K562 (cell line): ENCODE measurements around the gene RBMY1F. TPM values are rescaled to one million over a fixed set of nuclear protein-coding genes. Genes with fewer than 3 reads are reported as not detected.
"Not testable (repeated sequence)": the region's sequence is repeated elsewhere in the genome, so short reads cannot be mapped to it uniquely, and the experiment has no call there.

Experiments
- ATAC-seq: fragments of 200-7000 bp; cut with Tn5 transposase; 3 replicates; pipeline ENCODE4 v1.9.1; 2020; ENCODE audit warnings: moderate library complexity
- Bru-seq: library from RNA; stranded (reverse); fragments of 400-500 nt; gene quantifications from one replicate; lab custom pipeline; 2021; lab: Mats Ljungman, UMichigan
- BruChase-seq, 2 experiments: library from RNA; stranded (reverse); fragments of 400-500 nt; gene quantifications; one replicate each; lab custom pipeline; 2021; lab: Mats Ljungman, UMichigan
- BruUV-seq: library from RNA; stranded (reverse); fragments of 400-500 nt; replicated peaks from 2 replicates; lab custom pipeline; 2021; lab: Mats Ljungman, UMichigan
- CTCF ChIA-PET: fragments of 300-600 bp; formaldehyde crosslinking; extraction: SDS; loops from one replicate; lab custom pipeline; 2021; ENCODE audit warnings: low intra/inter-chr PET ratio; lab: Yijun Ruan, JAX
- POLR2A ChIA-PET: fragments of 300-600, 350-650 bp; sonication (Branson Sonifier 250); formaldehyde crosslinking; extraction: SDS; loops from one replicate; lab custom pipeline; 2021; ENCODE audit warnings: antibody characterized with exemption, inconsistent platforms; lab: Yijun Ruan, JAX
- DNase-seq, 4 experiments: peaks; one replicate each; pipeline versions ENCODE4 v3.0.0 to v3.0.0-alpha.2; 2011 to 2018; ENCODE audit warnings: low spot score in 3 of 4, mixed read lengths in 3 of 4; ENCODE audit errors: extremely low read depth in 1 of 4
- FAIRE-seq: peaks from 2 replicates; lab custom pipeline; 2011; peaks lifted over from hg19 to GRCh38; lab: Jason Lieb, UNC
- H2AFZ ChIP-seq: 2 replicates; pipeline ENCODE4 v1.6.0; 2011; ENCODE audit warnings: low read depth, low read length, control low read depth, inconsistent platforms
- H3K27ac ChIP-seq: fragments of 200-600 bp; 3 replicates; pipeline ENCODE4 v1.8.0; 2011; ENCODE audit warnings: low read depth, mild to moderate bottlenecking, control low read depth, inconsistent platforms, low read length, moderate library complexity, mixed read lengths; ENCODE audit errors: extremely low read depth
- H3K27me3 ChIP-seq, 2 experiments: fragments of 300-600 bp in 1 of 2; 2 replicates in 1 of 2; 3 replicates in 1 of 2; pipeline versions ENCODE4 v1.6.0 to v1.8.0; 2011; ENCODE audit warnings: inconsistent platforms in 2 of 2, low read length in 2 of 2, mild to moderate bottlenecking in 1 of 2, mixed read lengths in 1 of 2, moderate library complexity in 1 of 2; ENCODE audit not compliant: control insufficient read depth in 2 of 2, insufficient read depth in 2 of 2
- H3K36me3 ChIP-seq: fragments of 300-600 bp; 3 replicates; pipeline ENCODE4 v1.8.0; 2011; ENCODE audit warnings: mild to moderate bottlenecking, low read length, inconsistent platforms; ENCODE audit not compliant: control insufficient read depth, insufficient read depth
- H3K4me1 ChIP-seq, 2 experiments: fragments of 200-600 bp in 1 of 2; replicated peaks in 1 of 2; 2 replicates in 1 of 2; 3 replicates in 1 of 2; pipeline versions ENCODE4 v1.5.1 to v1.8.0; 2011; ENCODE audit warnings: inconsistent platforms in 2 of 2, low read length in 2 of 2, mild to moderate bottlenecking in 1 of 2, mixed read lengths in 1 of 2, moderate library complexity in 1 of 2; ENCODE audit not compliant: control insufficient read depth in 2 of 2, insufficient read depth in 2 of 2
- H3K4me2 ChIP-seq: 2 replicates; pipeline ENCODE4 v1.6.1; 2011; ENCODE audit warnings: low read length, control low read depth, inconsistent platforms, mixed read lengths; ENCODE audit not compliant: insufficient read depth
- H3K4me3 ChIP-seq: fragments of 200-600 bp; sonication (generic), shearing (Covaris generic); 2 replicates; pipeline ENCODE4 v1.5.1; 2016; ENCODE audit warnings: control low read depth, inconsistent platforms
- H3K79me2 ChIP-seq: fragments of 200-600 bp; 3 replicates; pipeline ENCODE4 v1.8.0; 2011; ENCODE audit warnings: low read length, inconsistent platforms; ENCODE audit not compliant: control insufficient read depth, insufficient read depth
- H3K9ac ChIP-seq, 2 experiments: 2 replicates each; pipeline versions ENCODE4 v1.6.0 to v1.6.1; 2011; ENCODE audit warnings: low read depth in 2 of 2, low read length in 2 of 2, control low read depth in 1 of 2, inconsistent platforms in 1 of 2, mild to moderate bottlenecking in 1 of 2, mixed read lengths in 1 of 2; ENCODE audit not compliant: insufficient read depth in 1 of 2
- H3K9me1 ChIP-seq: one replicate; pipeline ENCODE4 v1.6.0; 2011; ENCODE audit warnings: inconsistent platforms, mild to moderate bottlenecking, low read length, moderate library complexity; ENCODE audit not compliant: control insufficient read depth, insufficient read depth
- H3K9me3 ChIP-seq: replicated peaks from 2 replicates; pipeline ENCODE4 v1.5.1; 2011; ENCODE audit warnings: low read depth, low read length, inconsistent platforms; ENCODE audit not compliant: control insufficient read depth, insufficient read depth
- H4K20me1 ChIP-seq: replicated peaks from 2 replicates; pipeline ENCODE4 v1.6.1; 2011; ENCODE audit warnings: low read length, inconsistent platforms, mixed read lengths; ENCODE audit not compliant: control insufficient read depth, insufficient read depth
- WGBS: fragments of 100-300 bp; shearing (Covaris generic); methylation state at CpG from one replicate; pipeline ENCODE4 v1.1.6; 2016; ENCODE audit warnings: low coverage, mixed read lengths; ENCODE audit not compliant: insufficient coverage; ENCODE audit errors: missing lambda C conversion rate; 5-methylcytosine and 5-hydroxymethylcytosine counted together
- in situ Hi-C: fragments of 300-500 bp; cut with MboI; formaldehyde crosslinking; loops from 4 replicates; pipeline ENCODE4 v1.15.0; 2018; ENCODE audit warnings: inconsistent platforms, mixed read lengths
- intact Hi-C: fragments of 100-400 bp; cut with micrococcal nuclease; formaldehyde crosslinking; loops from 2 replicates; pipeline ENCODE4 v1.14.2; 2022
- long read RNA-seq, 3 experiments: library from polyadenylated mRNA in 2 of 3; library from RNA in 1 of 3; unstranded in 2 of 3; stranded (forward) in 1 of 3; transcript quantifications; one replicate each; pipeline ENCODE4 v2.0.0, GENCODE V29; 2019 to 2022
- polyA minus RNA-seq, 3 experiments: library from RNA; depleted of rRNA, polyadenylated mRNA; stranded (reverse); fragments of >200 nt; gene quantifications; 2 replicates each; pipeline ENCODE4 v1.2.3, GENCODE V29; 2011
- polyA plus RNA-seq, 8 experiments: library from polyadenylated mRNA; depleted of rRNA in 4 of 8; stranded (reverse) in 5 of 8; unstranded in 3 of 8; fragments of >200 nt; fragmentation: Nextera tagmentation in 2 of 8; fragmentation: Illumina TruSeq in 1 of 8; extraction: Ambion mirVana in 2 of 8; extraction: Trizol in 1 of 8; gene quantifications; 2 replicates each; pipeline versions ENCODE4 v1.2.1 to v1.2.3, GENCODE V29; 2011 to 2014; ENCODE audit warnings: inconsistent platforms in 1 of 8, missing spikeins in 1 of 8
- total RNA-seq, 7 experiments: library from RNA; depleted of rRNA in 6 of 7; stranded (reverse); fragments of >200 nt in 6 of 7; fragmentation: Illumina TruSeq in 2 of 7; extraction: Trizol in 2 of 7; gene quantifications; 2 replicates each; pipeline versions ENCODE4 v1.2.1 to v1.2.3, GENCODE V29; 2011 to 2021; ENCODE audit warnings: low replicate concordance in 1 of 7

The RBMY1F gene
- total RNA-seq (2011; cell fraction: chromatin; rRNA removed; ENCODE audit: low replicate concordance), result not detected in 2 replicates
- total RNA-seq (2011; cell fraction: nucleolus; rRNA removed), result not detected in 2 replicates
- not detected in 2 replicates for total RNA-seq (2011; cell fraction: nucleoplasm; rRNA removed)
- total RNA-seq (2014; rRNA removed), result not detected in 2 replicates
- not detected in 2 replicates for total RNA-seq (2014; rRNA removed; fragmentation: Illumina TruSeq; extraction: Trizol)
- not detected in 2 replicates for total RNA-seq (2015; rRNA removed; fragmentation: Illumina TruSeq; extraction: Trizol)
- not detected in 2 replicates for total RNA-seq (2021)
- not detected in 2 replicates for polyA plus RNA-seq (2011; rRNA removed)
- not detected in 2 replicates for polyA plus RNA-seq (2011; cell fraction: cytosol; rRNA removed)
- not detected in 2 replicates for polyA plus RNA-seq (2011; cell fraction: nucleus; rRNA removed)
- polyA plus RNA-seq (2012), result not detected in 2 replicates
- not detected in 2 replicates for polyA plus RNA-seq (2014; fragmentation: Illumina TruSeq; extraction: Trizol)
- not detected for polyA plus RNA-seq (2014; fragmentation: Nextera tagmentation; extraction: Ambion mirVana)
- not detected in 2 replicates for polyA plus RNA-seq (2014; rRNA removed)
- polyA minus RNA-seq (2011; rRNA and poly(A)+ RNA removed), result not detected in 2 replicates
- not detected in 2 replicates for polyA minus RNA-seq (2011; cell fraction: cytosol; rRNA and poly(A)+ RNA removed)
- polyA minus RNA-seq (2011; cell fraction: nucleus; rRNA and poly(A)+ RNA removed), result not detected in 2 replicates
- not detected for Bru-seq, nascent RNA
- BruChase-seq, experiment 1, labeled RNA remaining after a 2-hour chase, result not detected
- BruChase-seq, experiment 2, labeled RNA remaining after a 6-hour chase, result not detected
- long read RNA-seq, experiment 1, result 0 reads
- long read RNA-seq, experiment 2, result 0 reads
- long read RNA-seq, experiment 3, result 0 reads

DNA sequence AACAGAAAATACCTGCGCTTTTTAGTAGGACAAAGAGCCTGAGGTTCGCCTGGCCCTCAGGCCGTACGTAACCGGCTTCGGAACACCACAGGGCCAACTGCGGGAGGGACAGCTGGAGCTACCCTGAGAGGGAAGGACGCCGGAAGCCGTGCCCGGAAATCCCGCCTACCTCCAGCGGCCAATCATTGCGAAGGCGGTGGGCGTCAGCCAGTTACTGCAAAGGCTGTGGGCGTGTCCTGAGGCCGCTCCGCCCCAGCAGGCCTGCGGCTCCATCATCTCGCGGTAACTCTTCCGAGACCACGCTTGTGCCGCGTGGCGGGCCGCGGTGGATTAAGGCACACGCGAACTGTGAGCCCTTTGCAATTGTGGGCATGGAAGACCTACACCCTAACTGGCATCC, at the start of gene RBMY1F:
Gene RBMY1F, minus strand, starts transcription at position 101 of the 400 bp plus-strand sequence. CDS start 1,954 bp downstream, outside the sequence.
- WGBS, result no CpG with 5 or more reads among the region's 31 CpGs
- H3K79me2 ChIP-seq, H3K4me1 ChIP-seq, ATAC-seq, H3K4me3 ChIP-seq, H3K36me3 ChIP-seq, H3K27ac ChIP-seq, H3K9ac ChIP-seq, DNase-seq, in situ Hi-C loops, POLR2A ChIA-PET, FAIRE-seq, CTCF ChIA-PET, intact Hi-C loops, H3K4me2 ChIP-seq, BruUV-seq, H3K27me3 ChIP-seq, H3K9me1 ChIP-seq, H2AFZ ChIP-seq, H3K9me3 ChIP-seq, H4K20me1 ChIP-seq: not testable (repeated sequence)

DNA sequence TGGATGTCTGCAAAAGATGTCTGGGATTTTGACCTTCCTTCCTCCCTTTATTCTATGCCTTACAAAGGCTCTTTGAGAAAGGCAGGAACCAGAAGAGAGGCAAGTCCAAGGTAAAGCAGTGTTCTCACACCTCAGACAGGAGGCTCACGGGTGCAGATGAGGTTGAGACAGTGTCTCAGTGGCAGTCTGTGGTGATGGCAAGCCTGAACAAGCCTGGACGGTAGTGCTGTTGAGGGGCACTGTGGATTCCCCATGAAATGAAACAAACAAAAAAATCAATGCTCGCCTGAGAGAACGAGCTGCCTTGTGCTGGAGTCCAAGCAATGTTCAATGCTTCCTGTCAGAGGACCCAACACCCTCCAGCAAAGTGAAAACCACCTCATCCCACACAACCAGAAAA, 31.6 kb downstream of the RBMY1F start:
- H3K79me2 ChIP-seq, in situ Hi-C loops, CTCF ChIA-PET, POLR2A ChIA-PET, DNase-seq, H3K27me3 ChIP-seq, H3K4me1 ChIP-seq, FAIRE-seq, ATAC-seq, H3K9ac ChIP-seq, BruUV-seq, H3K4me2 ChIP-seq, H4K20me1 ChIP-seq, H3K4me3 ChIP-seq, H2AFZ ChIP-seq, H3K27ac ChIP-seq, intact Hi-C loops, H3K9me3 ChIP-seq, H3K9me1 ChIP-seq, H3K36me3 ChIP-seq: not testable (repeated sequence)
- no CpG with 5 or more reads among the region's 4 CpGs for WGBS

DNA sequence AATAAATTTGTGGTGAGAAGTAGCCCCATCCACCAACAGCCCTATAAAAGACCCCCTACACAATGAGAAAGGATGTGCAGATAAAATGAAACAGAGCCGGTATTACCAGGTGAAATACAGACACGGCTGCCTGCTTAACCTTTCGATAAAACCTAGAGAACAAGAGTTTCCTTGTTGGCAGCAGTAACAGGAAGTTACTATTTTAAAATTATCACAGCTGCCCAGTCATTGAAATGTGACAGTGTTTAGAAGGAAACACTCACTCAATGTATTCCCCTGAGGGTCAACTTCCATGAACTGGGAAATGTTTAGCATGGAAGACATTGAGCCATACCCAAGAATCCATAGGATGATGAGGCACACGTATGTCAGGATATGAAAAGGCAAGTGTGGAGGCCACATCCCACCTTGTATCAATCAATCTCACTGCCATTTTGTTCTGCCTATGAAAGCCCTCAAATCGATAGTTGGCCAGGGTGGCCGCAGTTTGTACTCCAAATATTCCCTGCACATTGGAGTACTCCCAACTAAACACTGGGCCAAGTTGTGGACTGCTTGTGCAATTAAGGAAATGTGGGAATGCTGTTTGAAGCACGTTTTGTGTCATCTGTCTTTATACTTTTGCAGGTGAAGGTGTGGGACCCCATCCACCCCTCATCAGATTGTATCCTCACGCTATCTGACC, 41.6 kb downstream of the RBMY1F start:
- POLR2A ChIA-PET, FAIRE-seq, H3K4me1 ChIP-seq: not testable (repeated sequence)

More for the DNA sequence above, 41.6 kb downstream of the RBMY1F start:
- ATAC-seq, H3K4me3 ChIP-seq, intact Hi-C loops, in situ Hi-C loops, H3K4me2 ChIP-seq, H3K27me3 ChIP-seq, DNase-seq, H3K9ac ChIP-seq, H3K9me1 ChIP-seq, H3K36me3 ChIP-seq, H4K20me1 ChIP-seq, H3K9me3 ChIP-seq, CTCF ChIA-PET, H3K27ac ChIP-seq, H3K79me2 ChIP-seq, H2AFZ ChIP-seq, BruUV-seq: not testable (repeated sequence)
- WGBS, result no CpG with 5 or more reads among the region's 8 CpGs
